H1 (cell line): ENCODE measurements around the gene CHRDL1. TPM values are rescaled to one million over a fixed set of nuclear protein-coding genes. Genes with fewer than 3 reads are reported as not detected.

Experiments
- CTCF ChIA-PET: fragments of 300-600 bp; sonication (Branson Sonifier 250); formaldehyde crosslinking; loops from one replicate; lab custom pipeline; 2021; ENCODE audit not compliant: partially characterized antibody; lab: Charles Lee
- POLR2A ChIA-PET: fragments of 300-600 bp; sonication (Branson Sonifier 250); formaldehyde crosslinking; loops from one replicate; lab custom pipeline; 2021; ENCODE audit warnings: inconsistent platforms; ENCODE audit not compliant: partially characterized antibody; lab: Charles Lee
- DNase-seq, 2 experiments: peaks; one replicate each; pipeline versions ENCODE4 v3.0.0 to v3.0.0-alpha.2; 2010 to 2022; ENCODE audit warnings: low spot score in 2 of 2, low read depth in 1 of 2, mixed read lengths in 1 of 2
- FAIRE-seq: peaks from 2 replicates; lab custom pipeline; 2011; peaks lifted over from hg19 to GRCh38; lab: Jason Lieb, UNC
- H2AFZ ChIP-seq: 2 replicates; pipeline ENCODE4 v1.8.1; 2012; ENCODE audit warnings: low read length, inconsistent platforms
- H2AK5ac ChIP-seq: 2 replicates; pipeline ENCODE4 v1.6.1; 2013; ENCODE audit warnings: low read depth, low read length
- H2BK120ac ChIP-seq: replicated peaks from 2 replicates; pipeline ENCODE3; 2013; ENCODE audit warnings: low read depth, low read length, inconsistent platforms
- H2BK12ac ChIP-seq: 2 replicates; pipeline ENCODE4 v1.6.1; 2013; ENCODE audit warnings: low read depth, low read length
- H2BK15ac ChIP-seq: 2 replicates; pipeline ENCODE4 v1.6.1; 2013; ENCODE audit warnings: low read length
- H2BK20ac ChIP-seq: 2 replicates; pipeline ENCODE4 v1.6.1; 2013; ENCODE audit warnings: low read length
- H2BK5ac ChIP-seq: 2 replicates; pipeline ENCODE4 v1.6.1; 2013; ENCODE audit warnings: low read depth, low read length
- H3K14ac ChIP-seq: 2 replicates; pipeline ENCODE4 v1.6.1; 2013; ENCODE audit warnings: inconsistent platforms; ENCODE audit not compliant: insufficient read length
- H3K18ac ChIP-seq: 2 replicates; pipeline ENCODE4 v1.6.1; 2013; ENCODE audit warnings: low read length; ENCODE audit errors: extremely low read depth
- H3K23ac ChIP-seq: 2 replicates; pipeline ENCODE4 v1.6.1; 2013; ENCODE audit warnings: inconsistent platforms; ENCODE audit not compliant: insufficient read length
- H3K23me2 ChIP-seq: 2 replicates; pipeline ENCODE4 v1.6.1; 2013; ENCODE audit warnings: low read depth, low read length
- H3K27ac ChIP-seq: 2 replicates; pipeline ENCODE4 v1.6.1; 2011; ENCODE audit warnings: low read depth, low read length, inconsistent platforms
- H3K27me3 ChIP-seq, 4 experiments: replicated peaks in 1 of 4; 1 replicate in 1 of 4; 2 replicates in 3 of 4; pipeline versions ENCODE4 v1.6.1 to v1.8.1; 2011 to 2013; ENCODE audit warnings: low read length in 3 of 4, mild to moderate bottlenecking in 3 of 4, inconsistent platforms in 2 of 4, mixed read lengths in 2 of 4, moderate library complexity in 1 of 4; ENCODE audit not compliant: control insufficient read depth in 3 of 4, insufficient read depth in 3 of 4; ENCODE audit errors: extremely low read depth in 1 of 4
- H3K36me3 ChIP-seq, 4 experiments: 2 replicates each; pipeline versions ENCODE4 v1.6.1 to v1.8.1; 2011 to 2013; ENCODE audit warnings: mild to moderate bottlenecking in 4 of 4, low read length in 3 of 4, moderate library complexity in 2 of 4, control low read depth in 1 of 4, inconsistent platforms in 1 of 4; ENCODE audit not compliant: insufficient read depth in 4 of 4, control insufficient read depth in 2 of 4
- H3K4ac ChIP-seq: replicated peaks from 2 replicates; pipeline ENCODE3; 2013; ENCODE audit warnings: low read length, low read depth, mixed read lengths, inconsistent platforms; ENCODE audit not compliant: insufficient read length
- H3K4me1 ChIP-seq, 4 experiments: replicated peaks in 1 of 4; 1 replicate in 1 of 4; 2 replicates in 3 of 4; pipeline versions ENCODE4 v1.6.1 to v1.8.1; 2011 to 2013; ENCODE audit warnings: low read length in 3 of 4, inconsistent platforms in 2 of 4, mixed read lengths in 1 of 4; ENCODE audit not compliant: insufficient read depth in 4 of 4, control insufficient read depth in 3 of 4
- H3K4me2 ChIP-seq, 2 experiments: 2 replicates each; pipeline versions ENCODE4 v1.6.1 to v1.8.1; 2011 to 2013; ENCODE audit warnings: low read depth in 2 of 2, low read length in 2 of 2, control low read depth in 1 of 2, inconsistent platforms in 1 of 2, mild to moderate bottlenecking in 1 of 2; ENCODE audit not compliant: insufficient read depth in 1 of 2
- H3K4me3 ChIP-seq, 4 experiments: fragments of 200-600, 300-600 bp in 1 of 4; sonication (generic), shearing (Covaris generic), sonication (Bioruptor Twin) in 1 of 4; 2 replicates each; pipeline versions ENCODE4 v1.5.1 to v1.8.1; 2011 to 2016; ENCODE audit warnings: low read length in 4 of 4, low read depth in 3 of 4, control low read depth in 2 of 4, inconsistent platforms in 2 of 4, mild to moderate bottlenecking in 2 of 4, mixed read lengths in 1 of 4, moderate library complexity in 1 of 4; ENCODE audit not compliant: insufficient read depth in 2 of 4; ENCODE audit errors: extremely low read depth in 1 of 4
- H3K56ac ChIP-seq: replicated peaks from 2 replicates; pipeline ENCODE3; 2013; ENCODE audit warnings: low read depth, mild to moderate bottlenecking, mixed read lengths, low read length, inconsistent platforms; ENCODE audit not compliant: insufficient read length
- H3K79me1 ChIP-seq: 2 replicates; pipeline ENCODE4 v1.6.1; 2013; ENCODE audit warnings: low read depth, low read length, control low read depth
- H3K79me2 ChIP-seq, 2 experiments: 2 replicates each; pipeline versions ENCODE4 v1.6.1 to v1.8.1; 2012 to 2013; ENCODE audit warnings: low read length in 2 of 2, mild to moderate bottlenecking in 2 of 2, inconsistent platforms in 1 of 2; ENCODE audit not compliant: insufficient read depth in 2 of 2, control insufficient read depth in 1 of 2
- H3K9ac ChIP-seq, 4 experiments: replicated peaks in 1 of 4; 1 replicate in 1 of 4; 2 replicates in 3 of 4; pipeline versions ENCODE4 v1.6.1 to v1.8.1; 2011 to 2013; ENCODE audit warnings: low read depth in 3 of 4, low read length in 3 of 4, control low read depth in 2 of 4, mild to moderate bottlenecking in 2 of 4, moderate library complexity in 2 of 4, inconsistent platforms in 1 of 4; ENCODE audit errors: extremely low read depth in 1 of 4
- H3K9me3 ChIP-seq, 2 experiments: 2 replicates each; pipeline versions ENCODE4 v1.6.1 to v1.8.1; 2012 to 2013; ENCODE audit warnings: mild to moderate bottlenecking in 2 of 2, moderate library complexity in 2 of 2, control low read depth in 1 of 2, inconsistent platforms in 1 of 2, low read depth in 1 of 2, low read length in 1 of 2, mixed read lengths in 1 of 2; ENCODE audit not compliant: insufficient read depth in 2 of 2
- H4K20me1 ChIP-seq, 2 experiments: replicated peaks in 1 of 2; 2 replicates each; pipeline versions ENCODE3 to v1.8.1; 2011 to 2013; ENCODE audit warnings: inconsistent platforms in 2 of 2, low read length in 2 of 2, mild to moderate bottlenecking in 1 of 2; ENCODE audit not compliant: insufficient read depth in 2 of 2, control insufficient read depth in 1 of 2
- H4K5ac ChIP-seq: 2 replicates; pipeline ENCODE4 v1.6.1; 2013; ENCODE audit warnings: low read length, low read depth, mixed read lengths, inconsistent platforms; ENCODE audit not compliant: insufficient read length
- H4K8ac ChIP-seq: 2 replicates; pipeline ENCODE4 v1.8.0; 2013; ENCODE audit warnings: mild to moderate bottlenecking, moderate library complexity, low read length, inconsistent platforms; ENCODE audit not compliant: insufficient read depth; ENCODE audit errors: extremely low read depth
- H4K91ac ChIP-seq: replicated peaks from 2 replicates; pipeline ENCODE3; 2013; ENCODE audit warnings: low read length, mixed read lengths, inconsistent platforms; ENCODE audit not compliant: insufficient read length
- CBX8 ChIP-seq: fragments of 300-800, 300-1000 bp; sonication (generic); IDR thresholded peaks from 2 replicates; pipeline ENCODE4 v1.7.1; 2016; ENCODE audit warnings: low read depth, low read length, borderline replicate concordance
- EZH2 ChIP-seq: fragments of 200-600 bp; sonication (generic); IDR thresholded peaks from 2 replicates; pipeline ENCODE4 v1.7.1; 2012; ENCODE audit warnings: low read depth, mild to moderate bottlenecking, moderate library complexity, low read length, inconsistent platforms; ENCODE audit not compliant: severe bottlenecking
- NANOG ChIP-seq: IDR thresholded peaks from 2 replicates; pipeline ENCODE4 v1.6.1; 2011; ENCODE audit warnings: low read length, low read depth, mild to moderate bottlenecking, inconsistent platforms; ENCODE audit not compliant: insufficient read depth, poor library complexity, severe bottlenecking
- NRF1 ChIP-seq: IDR thresholded peaks from 2 replicates; pipeline ENCODE4 v1.6.1; 2011; ENCODE audit warnings: mild to moderate bottlenecking, low read depth, low read length, improper control_type of control experiment
- POLR2A ChIP-seq, 2 experiments: IDR thresholded peaks; 1 replicate in 1 of 2; 2 replicates in 1 of 2; pipeline ENCODE4 v1.6.1; 2011; ENCODE audit warnings: low read depth in 2 of 2, low read length in 2 of 2, mild to moderate bottlenecking in 2 of 2; ENCODE audit errors: control extremely low read depth in 1 of 2
- RAD21 ChIP-seq, 2 experiments: IDR thresholded peaks in 1 of 2; conservative IDR thresholded peaks in 1 of 2; 2 replicates each; pipeline ENCODE4 v1.6.1; 2011; ENCODE audit warnings: low read depth in 2 of 2, low read length in 2 of 2, improper control_type of control experiment in 1 of 2, inconsistent platforms in 1 of 2, mild to moderate bottlenecking in 1 of 2, moderate library complexity in 1 of 2
- SIX5 ChIP-seq: IDR thresholded peaks from 2 replicates; pipeline ENCODE4 v1.6.1; 2011; ENCODE audit warnings: mild to moderate bottlenecking, low read depth, low read length
- WGBS, 2 experiments: shearing (Covaris generic) in 1 of 2; methylation state at CpG; one replicate each; pipeline versions ENCODE4 v1.1.6 to v1.1.7; 2013 to 2015; ENCODE audit warnings: low lambda C conversion rate in 2 of 2, mixed read lengths in 2 of 2, inconsistent platforms in 1 of 2, low coverage in 1 of 2, missing lambda C conversion rate in 1 of 2; ENCODE audit not compliant: insufficient replicate concordance in 2 of 2, insufficient coverage in 1 of 2, insufficient read length in 1 of 2; ENCODE audit errors: extremely low coverage in 1 of 2, missing lambda C conversion rate in 1 of 2; 5-methylcytosine and 5-hydroxymethylcytosine counted together
- polyA plus RNA-seq, 7 experiments: library from polyadenylated mRNA; depleted of rRNA in 3 of 7; stranded (reverse) in 5 of 7; unstranded in 2 of 7; fragments of >200 nt in 5 of 7; fragments of 200-250 nt in 2 of 7; gene quantifications; 1 replicate in 5 of 7; 2 replicates in 1 of 7; 4 replicates in 1 of 7; pipeline versions ENCODE4 v1.2.1 to v1.2.3, GENCODE V29; 2011 to 2013; ENCODE audit warnings: missing spikeins in 2 of 7, mixed read lengths in 2 of 7
- total RNA-seq: library from RNA; stranded (reverse); fragmentation: NEBNext Ultra II Directional; extraction: Animal tissue kit (Norgen Biotek cat#: 25700); gene quantifications from 2 replicates; pipeline ENCODE4 v1.2.1, GENCODE V29; 2021

CHRDL1 gene
- total and polyA plus RNA-seq, 2 of the 8 experiments (the other 6 are each of a cell fraction or from before 2014, with no cell fraction given), result 5.6 to 15.6 TPM

DNA sequence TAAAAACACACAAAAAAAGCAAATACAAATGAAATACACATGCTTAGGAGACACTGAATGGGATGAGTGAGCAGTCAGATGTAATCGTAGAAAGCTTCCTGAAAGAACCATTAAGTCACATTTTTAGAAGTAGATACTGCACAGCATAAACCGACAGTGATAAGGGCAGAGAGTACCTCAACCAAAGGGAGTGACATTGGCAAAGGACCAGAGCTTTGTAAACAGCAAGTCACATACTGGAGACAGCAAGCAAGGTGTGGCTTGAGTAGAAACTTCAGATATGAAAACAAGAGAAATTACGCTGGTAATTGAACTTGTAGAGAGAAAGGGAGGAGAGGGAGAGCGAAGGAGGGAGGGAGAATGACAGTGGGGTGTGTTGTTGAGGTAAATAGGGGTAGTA lies 92.0 kb downstream of the CHRDL1 start:
- no peaks in the 10 kb centered on the region for H3K4me1 ChIP-seq
- no peaks in the 10 kb centered on the region for H3K79me1 ChIP-seq
- POLR2A ChIA-PET, result no interaction called here
- H4K8ac ChIP-seq, result no peak overlapping the region
- no peaks in the 10 kb centered on the region for H3K79me2 ChIP-seq
- no peaks in the 10 kb centered on the region for H3K9me3 ChIP-seq
- H3K4me3 ChIP-seq, result no peak overlapping the region
- H3K36me3 ChIP-seq, result no peaks in the 10 kb centered on the region
- H3K4me2 ChIP-seq, result no peak overlapping the region
- H3K23me2 ChIP-seq, result no peaks in the 10 kb centered on the region
- H3K4ac ChIP-seq, result no peak overlapping the region
- TF ChIP-seq CBX8, result no peak
- TF ChIP-seq EZH2, result no peak
- no peak for TF ChIP-seq POLR2A (IDR thresholded peaks at IDR 0.05; ENCODE audit: control extremely low read depth in 1 of 2, low read depth in 2 of 2, low read length in 2 of 2)
- no peak for TF ChIP-seq NANOG
- no peak for TF ChIP-seq RAD21 (IDR thresholded peaks at IDR 0.05 in 1 of 2, conservative IDR thresholded peaks at IDR 0.05 in 1 of 2; ENCODE audit: low read depth in 2 of 2, low read length in 2 of 2)
- no peak for TF ChIP-seq NRF1
- TF ChIP-seq SIX5, result no peak
- TF ChIP-seq, all 59 proteins: peak for 0
- Histone ChIP-seq H2BK12ac (no peak overlapping the region), H2AK5ac (no peak overlapping the region), H3K27me3 (no peaks in the 10 kb centered on the region), H4K5ac (no peak overlapping the region), H2BK120ac (no peak overlapping the region), H3K56ac (no peak overlapping the region), H2BK15ac (no peak overlapping the region), H3K23ac (no peak overlapping the region), H4K91ac (no peak overlapping the region), H2BK20ac (no peak overlapping the region), H3K14ac (no peak overlapping the region), H3K9ac (no peak overlapping the region), H3K27ac (no peak overlapping the region), H2AFZ (no peak overlapping the region), H2BK5ac (no peak overlapping the region), H4K20me1 (no peaks in the 10 kb centered on the region), H3K18ac (no peak overlapping the region)
- 90% methylated on average over 4 of the region's 4 CpGs; no CpG with 5 or more reads in 1 of the 2 experiments for WGBS, 2 experiments
- FAIRE-seq (no peak), DNase-seq (no peak)
- CTCF ChIA-PET, result no interaction called here
